GM18873 (cell line): ENCODE measurements around the gene RAP2B.
"Not testable (repeated sequence)": the region's sequence is repeated elsewhere in the genome, so short reads cannot be mapped to it uniquely, and the experiment has no call there.

Experiments
- ATAC-seq: cut with Tn5 transposase; IDR thresholded peaks from one replicate; pipeline ENCODE4 v1.9.1; 2021; ENCODE audit warnings: mild to moderate bottlenecking, moderate library complexity, moderate number of reproducible peaks; ENCODE audit not compliant: unreplicated experiment, low FRiP score

The RAP2B gene

GRCh38 chr3:153190923-153191322, 28.9 kb downstream of the RAP2B start:
- ATAC-seq = no peak

- no peak for ATAC-seq
Observed at GRCh38 chr3:153192327-153192726, 30.3 kb downstream of the RAP2B start.

- ATAC-seq = not testable (repeated sequence)
Observed at GRCh38 chr3:153193786-153194476, 31.9 kb downstream of the RAP2B start.

DNA sequence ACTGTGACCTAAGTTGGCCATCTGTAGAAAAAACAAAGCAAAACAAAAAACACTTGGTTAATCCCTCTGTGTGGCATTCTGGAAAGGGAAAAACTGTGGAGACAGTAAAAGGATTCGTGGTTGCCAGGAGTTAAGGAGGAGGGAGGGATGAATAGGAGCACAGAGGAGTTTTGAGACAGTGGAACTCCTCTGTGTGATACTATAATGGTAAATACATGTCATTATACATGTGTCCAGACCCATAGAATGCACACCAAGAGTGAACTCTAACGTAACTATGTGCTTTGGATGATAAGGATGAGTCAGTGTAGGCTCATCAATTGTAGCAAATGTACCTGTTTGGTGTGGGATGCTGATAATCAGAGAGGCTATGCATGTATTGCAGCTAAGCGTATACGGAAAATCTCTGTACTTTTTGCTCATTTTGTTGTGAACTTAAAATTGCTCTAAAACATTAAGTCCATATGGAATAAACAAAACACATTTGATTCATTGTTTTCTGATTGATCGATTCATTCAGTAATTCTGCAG, 33.4 kb downstream of the RAP2B start:
- no peak for ATAC-seq

DNA sequence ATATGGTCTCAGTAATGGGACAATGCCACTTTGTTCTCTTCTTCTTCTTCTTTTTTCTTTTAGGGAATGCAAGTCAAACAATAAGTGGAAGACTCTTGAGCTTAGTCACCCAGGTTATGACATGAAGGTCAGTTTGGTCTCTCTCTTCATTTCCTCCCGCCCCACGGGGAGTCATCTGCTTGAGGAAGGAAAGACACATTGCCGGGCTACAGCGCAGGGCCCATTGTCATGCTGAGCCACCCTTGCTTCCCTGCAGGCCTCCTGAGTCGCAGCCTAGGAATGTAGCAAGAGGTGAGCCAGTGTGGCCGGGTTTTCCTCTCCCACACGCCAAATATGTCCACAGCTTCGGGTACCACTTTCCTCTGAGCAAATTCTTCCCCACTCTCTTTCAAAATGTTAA, 47.6 kb downstream of the RAP2B start:
- no peak for ATAC-seq

DNA sequence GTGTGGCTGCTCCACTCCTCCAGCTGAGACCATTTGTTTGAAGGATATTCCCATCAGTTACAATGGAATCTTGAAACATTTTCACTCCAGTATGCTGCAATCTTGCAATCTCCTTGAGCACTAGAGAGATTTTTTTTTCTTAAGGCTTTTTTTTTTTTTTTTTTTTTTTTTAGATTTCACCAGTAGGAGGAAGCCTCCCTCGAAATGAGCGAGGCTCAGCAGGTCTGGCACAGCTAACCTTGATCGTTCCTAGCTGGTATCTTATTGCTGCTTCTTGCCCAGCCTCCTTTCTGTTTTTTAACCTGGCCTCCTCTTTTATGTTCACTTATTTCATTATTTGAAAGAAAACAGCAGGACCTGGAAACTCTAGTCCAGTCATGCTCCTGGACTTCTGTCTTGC, 48.1 kb downstream of the RAP2B start:
- ATAC-seq = no peak

GRCh38 chr3:153210660-153211059, 48.6 kb downstream of the RAP2B start:
- ATAC-seq = no peak

- no peak for ATAC-seq
Observed at GRCh38 chr3:153215497-153215896, 53.5 kb downstream of the RAP2B start.

DNA sequence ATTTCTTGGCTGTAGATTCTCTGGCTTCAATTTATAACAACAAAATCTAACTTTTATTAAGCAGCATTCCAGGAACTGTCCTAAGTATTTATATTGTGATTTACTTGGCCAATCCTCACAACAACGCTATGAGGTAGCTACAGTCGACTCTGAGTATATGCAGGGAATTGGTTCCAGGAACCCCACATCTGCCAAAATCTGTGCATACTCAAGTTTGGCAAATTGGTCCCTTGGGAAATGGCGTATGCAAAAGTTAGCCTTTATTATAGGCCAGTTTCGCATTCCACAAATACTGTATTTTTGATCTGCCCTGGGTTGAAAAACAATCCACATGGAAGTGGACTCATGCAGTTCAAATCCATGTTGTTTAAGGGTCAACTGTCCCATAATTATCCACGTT, 53.9 kb downstream of the RAP2B start:
- no peak for ATAC-seq

- ATAC-seq = no peak
Observed at GRCh38 chr3:153216928-153217327, 54.9 kb downstream of the RAP2B start.

- no peak for ATAC-seq
Observed at GRCh38 chr3:153219146-153219545, 57.1 kb downstream of the RAP2B start.
